H9 (cell line): Measurements from ENCODE around the gene TMBIM1. TPM values are rescaled to one million over a fixed set of nuclear protein-coding genes. Genes with fewer than 3 reads are reported as not detected.
A peak's percentile ranks its signal among the peaks of the same experiment; 100 is the strongest.

ENCODE experiments used
- DNase-seq: peaks from one replicate; pipeline ENCODE4 v3.0.0-alpha.2; 2017
- H2AFZ ChIP-seq: one replicate; pipeline ENCODE4 v1.6.1; 2013; ENCODE audit warnings: mild to moderate bottlenecking, low read length, control low read depth, moderate library complexity
- H2AK5ac ChIP-seq: 2 replicates; pipeline ENCODE4 v1.6.1; 2013; ENCODE audit warnings: low read length, control low read depth, mixed read lengths; ENCODE audit not compliant: insufficient read length
- H2BK120ac ChIP-seq: one replicate; pipeline ENCODE4 v1.6.1; 2013; ENCODE audit warnings: low read depth, mild to moderate bottlenecking, low read length, control low read depth, inconsistent platforms; ENCODE audit not compliant: poor library complexity, severe bottlenecking
- H2BK12ac ChIP-seq: 2 replicates; pipeline ENCODE4 v1.6.1; 2013; ENCODE audit warnings: low read length, control low read depth, mixed read lengths, low read depth; ENCODE audit not compliant: insufficient read length
- H2BK15ac ChIP-seq: 2 replicates; pipeline ENCODE4 v1.6.1; 2013; ENCODE audit warnings: low read depth, low read length, control low read depth
- H2BK20ac ChIP-seq: one replicate; pipeline ENCODE4 v1.6.1; 2013; ENCODE audit warnings: low read depth, mild to moderate bottlenecking, low read length, control low read depth, inconsistent platforms; ENCODE audit not compliant: poor library complexity, severe bottlenecking
- H2BK5ac ChIP-seq: 2 replicates; pipeline ENCODE4 v1.6.1; 2013; ENCODE audit warnings: low read length, control low read depth, mixed read lengths; ENCODE audit not compliant: insufficient read length
- H3K14ac ChIP-seq: 2 replicates; pipeline ENCODE4 v1.6.1; 2013; ENCODE audit warnings: low read length, control low read depth; ENCODE audit not compliant: insufficient read depth
- H3K18ac ChIP-seq: 2 replicates; pipeline ENCODE4 v1.6.1; 2013; ENCODE audit warnings: low read depth, mild to moderate bottlenecking, mixed read lengths, low read length, control low read depth; ENCODE audit not compliant: insufficient read length
- H3K23ac ChIP-seq: 2 replicates; pipeline ENCODE4 v1.6.1; 2013; ENCODE audit warnings: low read length, control low read depth, mixed read lengths, low read depth; ENCODE audit not compliant: insufficient read length
- H3K23me2 ChIP-seq: 2 replicates; pipeline ENCODE4 v1.6.1; 2013; ENCODE audit warnings: low read depth, mild to moderate bottlenecking, mixed read lengths, low read length, control low read depth; ENCODE audit not compliant: insufficient read length, poor library complexity, severe bottlenecking
- H3K27ac ChIP-seq: 2 replicates; pipeline ENCODE4 v1.5.1; 2013; ENCODE audit warnings: low read length, control low read depth, mixed read lengths, low read depth; ENCODE audit not compliant: insufficient read length
- H3K27me3 ChIP-seq: 2 replicates; pipeline ENCODE4 v1.6.1; 2013; ENCODE audit warnings: low read length, control low read depth, inconsistent platforms; ENCODE audit not compliant: insufficient read depth
- H3K4ac ChIP-seq: 2 replicates; pipeline ENCODE4 v1.6.1; 2013; ENCODE audit warnings: low read depth, mild to moderate bottlenecking, control low read depth, inconsistent platforms, low read length, moderate library complexity
- H3K4me1 ChIP-seq: 2 replicates; pipeline ENCODE4 v1.6.1; 2013; ENCODE audit warnings: low read length, control low read depth, inconsistent platforms; ENCODE audit not compliant: insufficient read depth
- H3K4me2 ChIP-seq: 2 replicates; pipeline ENCODE4 v1.6.1; 2013; ENCODE audit warnings: low read length, control low read depth, mixed read lengths; ENCODE audit not compliant: insufficient read length, insufficient read depth
- H3K56ac ChIP-seq: 2 replicates; pipeline ENCODE4 v1.6.1; 2013; ENCODE audit warnings: low read depth, mild to moderate bottlenecking, mixed read lengths, low read length, control low read depth; ENCODE audit not compliant: insufficient read length
- H3K79me1 ChIP-seq: 2 replicates; pipeline ENCODE4 v1.6.1; 2013; ENCODE audit warnings: low read depth, mild to moderate bottlenecking, moderate library complexity, low read length, control low read depth, inconsistent platforms; ENCODE audit not compliant: insufficient read depth, poor library complexity, severe bottlenecking
- H3K79me2 ChIP-seq: 2 replicates; pipeline ENCODE4 v1.6.1; 2013; ENCODE audit warnings: low read length, control low read depth, inconsistent platforms; ENCODE audit not compliant: insufficient read depth
- H3K9ac ChIP-seq: 2 replicates; pipeline ENCODE4 v1.6.1; 2013; ENCODE audit warnings: low read length, control low read depth, mixed read lengths; ENCODE audit not compliant: insufficient read length; ENCODE audit errors: extremely low read depth
- H3K9me3 ChIP-seq: one replicate; pipeline ENCODE4 v1.6.1; 2013; ENCODE audit warnings: low read depth, low read length, inconsistent platforms; ENCODE audit not compliant: control insufficient read depth
- H3T11ph ChIP-seq: one replicate; pipeline ENCODE4 v1.6.1; 2013; ENCODE audit warnings: mild to moderate bottlenecking, low read length, control low read depth, inconsistent platforms
- H4K20me1 ChIP-seq: one replicate; pipeline ENCODE4 v1.6.1; 2013; ENCODE audit not compliant: control insufficient read depth, insufficient read length, insufficient read depth
- H4K5ac ChIP-seq: 2 replicates; pipeline ENCODE4 v1.6.1; 2013; ENCODE audit warnings: low read depth, mild to moderate bottlenecking, mixed read lengths, low read length, control low read depth; ENCODE audit not compliant: insufficient read length
- H4K8ac ChIP-seq: replicated peaks from 2 replicates; pipeline ENCODE4 v1.6.1; 2013; ENCODE audit warnings: low read length, control low read depth, mixed read lengths, low read depth; ENCODE audit not compliant: insufficient read length
- H4K91ac ChIP-seq: 2 replicates; pipeline ENCODE4 v1.6.1; 2013; ENCODE audit warnings: low read depth, mild to moderate bottlenecking, moderate library complexity, mixed read lengths, low read length, control low read depth; ENCODE audit not compliant: insufficient read length
- H3K27ac Mint-ChIP-seq, 3 experiments: 2 replicates in 2 of 3; 3 replicates in 1 of 3; pipeline ENCODE4 v1.8.0; 2020 to 2021; ENCODE audit warnings: mixed read lengths in 3 of 3, mild to moderate bottlenecking in 1 of 3, moderate library complexity in 1 of 3
- H3K27me3 Mint-ChIP-seq: 2 replicates; pipeline ENCODE4 v1.8.0; 2021; ENCODE audit warnings: low read depth, mild to moderate bottlenecking, moderate library complexity, mixed read lengths
- H3K36me3 Mint-ChIP-seq, 3 experiments: 2 replicates in 2 of 3; 3 replicates in 1 of 3; pipeline ENCODE4 v1.8.0; 2020 to 2021; ENCODE audit warnings: low read depth in 3 of 3, mixed read lengths in 3 of 3; ENCODE audit not compliant: insufficient read depth in 1 of 3
- H3K4me1 Mint-ChIP-seq, 2 experiments: 2 replicates each; pipeline ENCODE4 v1.8.0; 2020; ENCODE audit warnings: mixed read lengths in 2 of 2
- H3K4me3 Mint-ChIP-seq, 2 experiments: 2 replicates in 1 of 2; 3 replicates in 1 of 2; pipeline ENCODE4 v1.8.0; 2020 to 2021; ENCODE audit warnings: mild to moderate bottlenecking in 2 of 2, mixed read lengths in 2 of 2, moderate library complexity in 1 of 2
- H3K9me3 Mint-ChIP-seq, 2 experiments: 2 replicates in 1 of 2; 3 replicates in 1 of 2; pipeline ENCODE4 v1.8.0; 2020; ENCODE audit warnings: mild to moderate bottlenecking in 2 of 2, mixed read lengths in 2 of 2, moderate library complexity in 1 of 2
- WGBS: extraction: QIAGEN DNeasy Blood & Tissue Kit; methylation state at CpG from one replicate; pipeline ENCODE4 v1.1.7; 2013; ENCODE audit warnings: missing lambda C conversion rate, low lambda C conversion rate, mixed read lengths; ENCODE audit not compliant: insufficient read length; ENCODE audit errors: extremely low coverage; 5-methylcytosine and 5-hydroxymethylcytosine counted together
- total RNA-seq: library from RNA; stranded (reverse); gene quantifications from 2 replicates; pipeline ENCODE4 v1.2.1, GENCODE V29; 2021
- TF ChIP-seq, protein P1 (sequence below): fragments of 200-600 bp; sonication (generic); conservative IDR thresholded peaks from 3 replicates; pipeline ENCODE4 v1.8.0; 2021; ENCODE audit warnings: antibody characterized with exemption, mild to moderate bottlenecking

The TMBIM1 gene
- total RNA-seq, 1 experiment from 2014 or later, result 17.4 TPM

- Histone ChIP-seq H3K4me1 (peaks cover 3% of the 10 kb centered on the region; the same call in 1 of the 2 replicates), H4K91ac (no peak overlapping the region)
- TF ChIP-seq, protein P1, sequence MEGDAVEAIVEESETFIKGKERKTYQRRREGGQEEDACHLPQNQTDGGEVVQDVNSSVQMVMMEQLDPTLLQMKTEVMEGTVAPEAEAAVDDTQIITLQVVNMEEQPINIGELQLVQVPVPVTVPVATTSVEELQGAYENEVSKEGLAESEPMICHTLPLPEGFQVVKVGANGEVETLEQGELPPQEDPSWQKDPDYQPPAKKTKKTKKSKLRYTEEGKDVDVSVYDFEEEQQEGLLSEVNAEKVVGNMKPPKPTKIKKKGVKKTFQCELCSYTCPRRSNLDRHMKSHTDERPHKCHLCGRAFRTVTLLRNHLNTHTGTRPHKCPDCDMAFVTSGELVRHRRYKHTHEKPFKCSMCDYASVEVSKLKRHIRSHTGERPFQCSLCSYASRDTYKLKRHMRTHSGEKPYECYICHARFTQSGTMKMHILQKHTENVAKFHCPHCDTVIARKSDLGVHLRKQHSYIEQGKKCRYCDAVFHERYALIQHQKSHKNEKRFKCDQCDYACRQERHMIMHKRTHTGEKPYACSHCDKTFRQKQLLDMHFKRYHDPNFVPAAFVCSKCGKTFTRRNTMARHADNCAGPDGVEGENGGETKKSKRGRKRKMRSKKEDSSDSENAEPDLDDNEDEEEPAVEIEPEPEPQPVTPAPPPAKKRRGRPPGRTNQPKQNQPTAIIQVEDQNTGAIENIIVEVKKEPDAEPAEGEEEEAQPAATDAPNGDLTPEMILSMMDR, result no peak
These were observed 9.9 kb downstream of the TMBIM1 start for GRCh38 chr2:218282173-218282991.

More at GRCh38 chr2:218282173-218282991, 9.9 kb downstream of the TMBIM1 start:
- H3K56ac ChIP-seq, result no peak overlapping the region
- H3K27me3 ChIP-seq, result no peaks in the 10 kb centered on the region
- no peaks in the 10 kb centered on the region for H3K79me1 ChIP-seq
- H3K27ac ChIP-seq, result no peak overlapping the region
- H3K23ac ChIP-seq, result no peak overlapping the region
- no peak overlapping the region for H4K8ac ChIP-seq
- no peaks in the 10 kb centered on the region for H3K23me2 ChIP-seq
- peak overlapping the region in 2 of 3 experiments; percentile 27 to 94; a peak in 3 of 7 replicates for H3K27ac Mint-ChIP-seq
- no peak overlapping the region for H2BK15ac ChIP-seq
- H3K4me3 Mint-ChIP-seq, result no peak overlapping the region
- peaks cover 16% of the 10 kb centered on the region in 2 experiments for H3K4me1 Mint-ChIP-seq
- no peak overlapping the region for H2BK120ac ChIP-seq
- H3K4me2 ChIP-seq, result no peak overlapping the region
- no CpG with 5 or more reads among the region's 17 CpGs for WGBS
- H3K79me2 ChIP-seq, result no peaks in the 10 kb centered on the region
- no peaks in the 10 kb centered on the region for H3K9me3 ChIP-seq
- peaks cover 2 to 17% (median 15%) of the 10 kb centered on the region in 3 experiments for H3K36me3 Mint-ChIP-seq
- H3K4ac ChIP-seq, result no peak overlapping the region
- H3K18ac ChIP-seq, result no peak overlapping the region
- H3K9me3 Mint-ChIP-seq, result no peaks in the 10 kb centered on the region; a peak in 1 of 5 replicates
- no peaks in the 10 kb centered on the region for H3K27me3 Mint-ChIP-seq
- H4K20me1 ChIP-seq, result no peaks in the 10 kb centered on the region
- H4K5ac ChIP-seq, result no peak overlapping the region
- no peak overlapping the region for H2BK5ac ChIP-seq
- H3K9ac ChIP-seq, result no peak overlapping the region
- no peak overlapping the region for H2AK5ac ChIP-seq
- H3T11ph ChIP-seq, result no peak overlapping the region
- no peak for DNase-seq
- H2BK12ac ChIP-seq, result no peak overlapping the region
- no peak overlapping the region for H2BK20ac ChIP-seq
- no peak overlapping the region for H2AFZ ChIP-seq
- H3K14ac ChIP-seq, result no peak overlapping the region; the same call in 1 of the 2 replicates
